Measurements from ENCODE around the gene XPO4.
A peak's percentile ranks its signal among the peaks of the same experiment; 100 is the strongest.
"Not testable (repeated sequence)": the region's sequence is repeated elsewhere in the genome, so short reads cannot be mapped to it uniquely, and the experiment has no call there.

The XPO4 gene

DNA sequence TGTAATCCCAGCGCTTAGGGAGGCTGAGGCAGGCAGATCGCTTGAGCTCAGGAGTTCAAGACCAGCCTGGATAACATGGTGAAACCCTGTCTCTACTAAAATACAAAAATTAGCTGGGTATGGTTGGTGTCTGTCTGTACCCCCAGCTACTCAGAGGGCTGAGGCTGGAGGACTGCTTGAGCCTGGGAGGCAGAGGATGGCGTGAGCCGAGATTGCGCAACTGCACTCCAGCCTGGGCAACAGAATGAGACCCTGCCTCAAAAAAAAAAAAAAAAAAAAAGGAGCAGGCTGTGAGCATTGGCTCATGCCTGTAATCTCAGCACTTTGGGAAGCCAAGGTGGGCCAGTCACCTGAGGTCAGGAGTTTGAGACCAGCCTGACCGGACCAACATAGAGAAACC lies 12.0 kb downstream of the XPO4 start:
- not testable (repeated sequence) for DNase-seq

DNA sequence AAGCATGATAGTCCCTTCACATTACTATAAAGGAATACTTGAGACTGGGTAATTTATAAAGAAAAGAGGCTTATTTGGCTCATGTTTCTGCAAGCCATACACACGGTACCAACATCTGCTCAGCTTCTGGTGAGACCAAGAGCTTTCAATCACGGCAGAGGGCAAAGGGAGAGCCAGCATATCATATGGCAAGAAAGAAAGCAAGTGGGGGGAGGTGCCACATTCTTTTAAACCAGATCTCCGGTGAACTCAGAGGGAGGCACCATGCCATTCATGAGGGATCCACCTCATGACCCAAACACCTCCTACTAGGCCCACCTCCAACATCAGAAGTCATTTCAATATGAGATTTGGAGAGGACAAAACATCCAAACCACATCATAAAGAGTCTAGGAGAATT lies 20.3 kb downstream of the XPO4 start:
- no peak for DNase-seq

DNA sequence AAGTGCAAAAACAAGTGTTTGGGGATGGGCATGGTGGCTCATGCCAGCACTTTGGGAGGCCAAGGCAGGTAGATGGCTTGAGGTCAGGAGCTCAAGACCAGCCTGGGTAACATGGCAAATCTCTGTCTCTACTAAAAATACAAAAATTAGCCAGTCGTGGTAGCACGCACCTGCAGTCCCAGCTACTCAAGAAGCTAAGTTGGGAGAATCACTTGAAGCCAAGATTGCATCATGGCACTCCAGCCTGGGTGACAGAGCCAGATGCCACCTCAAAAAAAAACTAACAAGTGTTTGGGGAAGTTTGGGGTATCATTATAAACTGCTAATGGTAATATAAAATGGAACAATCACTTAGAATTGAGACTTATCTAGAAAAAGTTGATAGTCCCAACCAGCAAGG lies 24.6 kb downstream of the XPO4 start:
- DNase-seq, result no peak

DNA sequence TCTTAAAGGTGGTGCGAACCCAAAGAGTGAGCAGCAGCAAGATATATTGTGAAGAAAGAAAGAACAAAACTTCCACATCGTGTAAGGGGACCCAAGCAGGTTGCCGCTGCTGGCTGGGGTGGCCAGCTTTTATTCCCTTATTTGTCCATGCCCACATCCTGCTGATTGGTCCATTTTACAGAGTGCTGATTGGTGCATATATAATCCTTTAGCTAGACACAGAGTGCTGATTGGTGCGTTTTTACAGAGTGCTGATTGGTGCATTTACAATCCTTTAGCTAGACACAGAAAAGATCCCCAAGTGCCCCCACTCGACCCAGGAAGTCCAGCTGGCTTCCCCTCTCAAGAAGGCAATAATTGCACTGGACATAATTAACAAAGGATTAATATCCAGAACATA lies 25.7 kb downstream of the XPO4 start:
- DNase-seq, result not testable (repeated sequence)

DNA sequence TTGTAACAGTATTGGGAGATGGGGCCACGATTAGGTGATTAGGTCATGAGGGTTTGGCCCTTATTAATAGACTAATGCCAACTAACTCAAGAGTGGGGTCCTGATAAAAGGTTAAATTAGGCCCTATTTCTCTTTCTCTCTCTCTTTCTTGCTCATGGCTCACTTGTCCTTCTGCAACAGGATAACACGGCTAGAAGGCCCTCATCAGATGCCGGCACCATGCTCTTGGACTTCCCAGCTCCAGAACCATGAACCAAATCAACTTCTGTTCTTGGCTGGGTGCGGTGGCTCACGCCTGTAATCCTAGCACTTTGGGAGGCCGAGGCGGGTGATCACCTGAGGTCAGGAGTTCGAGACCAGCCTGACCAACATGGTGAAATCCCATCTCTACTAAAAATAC lies 28.1 kb downstream of the XPO4 start:
- DNase-seq, result not testable (repeated sequence)

DNA sequence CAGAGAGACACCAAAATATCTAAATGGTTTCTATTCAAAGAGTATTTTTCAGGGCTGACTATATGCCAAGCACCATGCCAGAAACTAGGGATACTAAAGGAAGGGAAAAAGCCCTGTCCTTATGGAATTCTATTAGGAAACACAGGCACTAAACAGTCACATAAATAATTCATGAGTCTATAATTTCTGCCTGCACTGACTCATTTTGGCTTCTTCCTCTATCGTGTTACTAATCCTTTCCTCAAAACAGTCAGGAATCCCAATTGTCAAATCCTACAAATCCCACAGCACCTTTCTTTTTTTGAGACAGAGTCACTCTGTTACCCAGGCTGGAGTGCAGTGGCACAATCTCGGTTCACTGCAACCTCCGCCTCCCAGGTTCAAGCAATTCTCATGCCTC lies 29.2 kb downstream of the XPO4 start:
- no peak for DNase-seq

DNA sequence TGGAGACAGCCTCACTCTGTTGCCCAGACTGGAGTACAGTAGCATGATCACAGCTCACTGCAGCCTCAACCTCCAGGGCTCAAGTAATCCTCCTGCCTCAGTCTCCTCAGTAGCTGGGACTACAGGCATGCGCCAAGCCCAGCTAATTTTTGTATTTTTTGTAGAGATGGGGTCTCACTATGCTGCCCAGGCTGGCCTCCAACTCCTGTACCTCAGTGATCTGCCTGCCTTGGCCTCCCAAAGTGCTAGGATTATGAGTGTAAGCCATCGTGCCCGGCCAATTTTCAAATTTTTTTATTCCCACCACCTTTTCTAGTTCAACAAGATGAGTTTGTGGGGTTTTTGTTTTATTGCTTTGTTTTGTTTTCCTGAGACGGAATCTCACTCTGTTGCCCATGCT lies 31.7 kb downstream of the XPO4 start:
- DNase-seq, result no peak

DNA sequence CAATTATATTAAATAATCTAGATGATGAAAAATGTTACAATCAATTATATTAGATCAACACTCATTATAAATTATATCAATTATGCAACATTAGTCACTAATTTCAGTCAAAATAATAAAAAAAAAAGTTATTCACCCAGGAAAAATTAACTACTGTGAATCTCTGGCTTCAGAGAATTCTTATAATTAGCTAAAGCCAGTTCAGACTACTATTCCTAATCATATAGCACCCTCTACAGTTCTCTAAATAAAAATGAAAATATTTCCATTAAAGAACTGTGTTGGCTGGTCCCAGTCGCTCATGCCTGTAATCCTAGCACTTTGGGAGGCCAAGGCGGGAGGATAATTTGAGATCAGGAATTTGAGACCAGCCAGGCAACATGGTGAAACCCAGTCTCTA lies 33.0 kb downstream of the XPO4 start:
- DNase-seq, result no peak

DNA sequence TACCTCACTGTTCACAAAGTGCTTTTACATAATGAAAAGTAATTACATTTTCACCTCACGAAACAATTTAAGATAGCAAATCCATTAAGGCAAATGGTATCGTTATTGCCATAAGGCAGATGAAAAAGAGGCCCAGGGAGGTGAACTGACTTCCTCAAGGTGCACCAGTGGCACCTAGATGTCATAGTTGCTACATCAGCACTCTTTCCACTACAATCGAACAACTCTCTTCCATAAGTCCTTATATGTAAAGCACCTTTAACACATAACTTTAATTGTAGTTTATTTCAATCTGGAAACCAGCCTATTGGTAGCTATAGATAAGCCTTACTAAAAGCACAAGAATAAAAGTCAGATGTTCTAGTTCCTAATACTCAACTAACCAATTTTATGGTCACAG lies 35.1 kb downstream of the XPO4 start:
- no peak for DNase-seq

DNA sequence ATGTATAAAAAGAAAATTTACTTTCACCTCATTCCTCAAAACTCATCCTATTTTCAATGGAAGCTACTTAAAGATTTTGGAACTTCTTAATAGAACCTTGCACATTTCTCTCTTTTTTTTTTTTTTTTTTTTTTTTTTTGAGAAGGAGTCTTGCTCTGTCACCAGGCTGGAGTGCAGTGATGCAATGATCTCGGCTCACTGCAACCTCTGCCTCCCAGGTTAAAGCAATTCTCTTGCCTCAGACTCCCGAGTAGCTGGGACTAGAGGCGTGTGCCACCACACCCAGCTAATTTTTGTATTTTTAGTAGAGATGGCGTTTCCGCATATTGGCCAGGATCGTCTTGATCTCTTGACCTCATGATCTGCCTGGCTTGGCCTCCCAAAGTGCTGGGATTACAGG lies 40.9 kb downstream of the XPO4 start:
- not testable (repeated sequence) for DNase-seq

DNA sequence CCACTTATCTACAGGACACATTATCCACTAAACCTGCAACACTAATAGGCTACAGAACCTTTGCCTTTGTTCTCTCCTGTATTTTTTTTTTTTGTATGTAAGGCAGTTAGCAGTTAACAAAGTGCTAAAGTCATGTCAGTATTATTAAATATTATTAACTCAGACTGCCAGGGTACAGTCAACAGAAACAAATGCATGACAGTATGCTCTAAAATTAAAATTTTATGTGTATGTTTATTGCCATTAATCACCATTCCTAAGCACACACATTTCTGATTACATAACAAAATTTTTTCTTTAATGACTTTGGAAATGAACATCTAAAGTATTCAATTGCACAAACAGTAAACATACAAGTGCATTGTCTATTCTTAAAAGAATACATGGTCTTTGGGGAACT lies 41.7 kb downstream of the XPO4 start:
- no peak for DNase-seq

DNA sequence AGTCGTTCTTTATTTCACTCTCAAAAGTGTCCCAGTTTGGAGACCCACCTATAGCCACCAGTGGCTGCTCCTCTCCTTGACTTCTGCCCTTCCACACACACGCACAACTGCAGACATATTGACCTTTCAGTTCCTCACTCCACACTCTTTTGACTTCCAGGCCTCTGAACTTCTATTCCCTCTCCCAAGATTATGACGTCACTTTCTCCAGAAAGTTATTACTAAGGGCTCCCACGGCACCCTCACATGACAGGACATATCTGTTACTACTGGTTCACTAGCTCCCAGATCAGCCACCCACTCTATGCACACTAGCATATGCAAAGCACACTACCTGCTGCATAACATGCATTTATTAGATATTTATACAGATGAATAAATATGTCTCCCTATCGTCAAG lies 45.9 kb downstream of the XPO4 start:
- DNase-seq, result no peak

DNA sequence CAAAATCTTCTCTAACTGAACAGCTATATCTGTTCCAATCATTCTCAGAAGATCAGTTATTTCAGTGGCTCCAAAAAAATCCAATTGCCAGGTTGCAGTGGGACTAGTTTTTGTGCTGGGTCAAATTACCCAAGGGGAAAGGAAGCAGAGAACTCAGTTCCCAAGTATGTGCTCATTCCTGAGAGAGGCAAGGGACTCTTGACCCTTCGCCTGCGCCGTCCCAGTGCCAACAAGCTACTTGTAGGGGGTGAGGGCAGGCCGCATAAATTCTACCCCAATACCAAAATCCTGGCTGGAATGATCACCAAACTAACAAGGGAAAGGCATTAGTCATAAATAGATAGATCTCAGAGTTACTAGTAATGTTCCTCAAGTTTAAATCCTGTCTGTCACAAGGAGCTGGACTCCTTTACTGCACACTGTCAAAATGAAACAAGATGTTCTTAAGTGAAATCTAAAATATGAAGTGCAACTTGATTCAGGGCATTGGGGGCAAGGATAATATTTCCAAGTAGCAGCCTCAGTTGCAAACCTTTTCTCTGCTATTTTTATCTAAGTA lies 50.6 kb downstream of the XPO4 start:
- DNase-seq, result no peak

DNA sequence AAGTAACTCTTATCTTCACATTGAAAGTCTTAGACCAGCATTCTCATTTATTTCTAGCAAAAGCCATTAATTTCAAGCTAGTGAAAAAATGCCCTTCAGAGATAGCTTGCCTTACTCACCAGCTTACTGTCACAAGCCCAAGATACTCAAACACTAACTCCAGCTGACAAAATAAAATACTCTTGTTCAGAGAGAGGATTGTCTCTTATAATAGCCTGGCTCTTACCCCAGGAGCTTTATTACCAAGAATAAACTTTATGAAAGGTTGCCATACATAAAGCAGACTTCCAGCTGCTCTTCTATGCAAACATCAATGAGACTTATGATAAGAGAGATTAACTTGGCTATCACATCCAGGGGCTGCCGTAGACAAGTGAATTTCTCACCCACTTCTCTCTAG lies 53.6 kb downstream of the XPO4 start:
- no peak for DNase-seq

DNA sequence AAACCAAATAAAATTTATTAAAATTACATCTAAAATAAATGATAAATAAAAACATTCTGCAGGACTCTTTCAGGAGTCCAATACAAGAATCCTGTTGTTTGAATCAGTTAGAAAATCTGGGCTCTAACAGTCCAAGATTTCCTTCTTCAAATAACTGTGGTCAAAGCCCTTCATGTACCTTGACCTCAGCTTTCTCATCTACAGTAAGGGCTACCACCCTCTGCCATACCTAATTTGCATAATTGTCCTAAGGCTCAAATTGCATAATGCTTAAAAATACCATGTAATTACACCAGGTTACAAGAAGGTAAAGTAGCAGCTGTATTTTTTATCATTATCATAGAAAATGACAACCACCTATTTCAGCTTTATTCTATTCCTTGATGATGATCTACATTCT lies 54.3 kb downstream of the XPO4 start:
- DNase-seq, result no peak

DNA sequence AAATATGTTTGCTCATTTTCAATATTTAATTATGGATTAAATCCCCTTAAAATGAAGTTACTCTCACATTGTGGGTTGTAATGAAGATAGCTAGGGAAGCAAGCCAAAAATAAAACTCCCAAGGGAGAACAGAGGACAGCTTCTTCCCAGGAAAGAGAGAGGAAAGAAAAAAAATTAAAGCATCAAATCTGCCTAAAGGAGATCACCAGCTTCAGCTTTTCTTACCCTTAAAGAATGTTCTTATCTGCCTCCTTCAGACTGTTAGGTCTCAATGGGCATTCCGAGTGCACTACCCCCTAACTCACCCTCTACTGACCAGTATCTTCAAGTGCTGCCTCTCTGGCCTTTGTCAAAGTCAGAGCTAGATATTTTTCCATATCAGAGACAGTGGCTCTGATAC lies 55.2 kb downstream of the XPO4 start:
- DNase-seq, result no peak

DNA sequence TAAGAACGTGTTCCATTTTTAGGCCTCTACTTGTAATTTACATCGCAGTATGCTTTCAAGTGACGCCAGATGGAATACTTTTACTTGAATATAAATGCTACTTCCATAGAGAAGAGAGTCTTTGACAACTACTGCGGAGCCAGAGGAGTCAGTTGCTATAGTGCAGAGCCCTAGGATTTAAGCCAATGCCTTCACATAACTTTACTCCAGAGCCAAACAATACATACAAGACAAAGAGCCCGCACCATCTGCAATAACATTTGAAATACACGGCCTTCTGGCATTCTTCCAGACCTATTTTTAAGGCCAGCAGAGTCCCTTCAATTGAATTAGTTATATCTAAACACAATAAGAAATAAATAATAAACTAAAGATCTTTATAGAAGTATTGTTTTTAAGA lies 59.4 kb downstream of the XPO4 start:
- no peak for DNase-seq

DNA sequence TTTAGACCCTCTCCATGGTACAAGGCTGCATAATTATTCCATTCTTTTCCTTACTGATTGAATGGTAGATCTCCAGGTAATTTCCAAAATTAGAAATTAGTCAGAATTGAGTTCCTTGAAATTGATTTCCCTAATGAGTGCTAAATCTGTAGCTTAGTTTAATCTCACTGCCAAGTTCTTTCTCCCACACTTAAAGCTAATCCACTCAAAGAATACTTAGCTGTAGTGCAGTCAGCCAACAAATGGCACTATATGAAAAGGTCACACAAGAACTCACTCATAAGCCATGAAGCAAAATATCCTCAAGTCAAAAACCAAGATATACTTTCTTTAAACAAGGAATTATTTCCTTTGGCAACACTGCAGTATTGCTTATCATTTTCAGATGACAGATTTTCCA lies 62.0 kb downstream of the XPO4 start:
- no peak for DNase-seq

DNA sequence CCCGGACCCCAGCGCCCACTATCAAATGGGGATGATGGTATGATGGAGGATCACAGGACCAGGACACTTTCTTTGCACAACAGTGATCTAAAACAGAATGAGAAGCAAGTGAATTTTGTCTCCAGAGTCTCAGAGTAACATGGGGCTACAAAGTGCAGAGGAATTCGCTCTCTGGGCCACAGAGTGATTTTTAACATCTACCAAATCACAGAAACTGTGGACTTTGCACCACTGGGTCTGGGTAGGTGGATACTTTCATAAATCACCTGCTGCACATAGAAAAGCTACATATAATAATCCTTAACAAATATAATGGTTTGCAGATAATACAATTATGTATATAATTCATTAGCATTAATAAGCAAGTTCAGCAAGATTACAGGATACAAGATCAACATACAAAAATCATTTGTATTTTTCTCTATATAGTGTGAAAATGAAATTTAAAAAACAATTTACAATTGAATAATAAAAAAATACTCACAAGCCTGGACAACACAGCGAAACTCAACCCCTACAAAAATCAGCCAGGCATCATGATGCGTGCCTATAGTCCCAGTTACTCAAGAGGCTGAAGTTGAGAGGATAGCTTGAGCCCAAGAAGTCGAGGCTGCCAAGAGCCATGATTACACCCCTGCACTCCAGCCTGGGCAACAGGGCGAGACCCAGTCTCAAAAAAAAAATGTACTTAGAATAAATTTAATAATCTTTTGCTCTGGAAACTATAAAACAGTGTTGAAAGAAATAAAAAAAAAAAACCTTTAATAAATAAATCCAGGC lies 68.5 kb downstream of the XPO4 start:
- DNase-seq, result no peak

DNA sequence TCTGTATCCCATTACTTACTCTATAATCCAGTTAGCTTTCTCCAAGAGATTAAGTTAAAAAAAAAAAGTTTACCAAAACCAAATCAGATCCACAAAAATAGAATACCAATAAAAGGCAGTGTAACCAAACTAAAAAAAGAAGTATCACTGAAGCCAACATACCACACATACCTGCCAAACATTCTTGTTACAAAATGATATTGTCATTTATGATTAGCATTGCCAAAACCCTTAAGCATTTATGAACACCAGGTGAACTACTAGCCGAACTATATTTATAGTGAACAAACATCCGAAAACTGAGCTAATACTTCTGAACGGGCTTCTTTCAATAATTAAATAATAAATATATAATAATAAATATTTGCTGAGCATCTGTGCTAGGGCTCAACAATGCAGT lies 69.7 kb downstream of the XPO4 start:
- no peak for DNase-seq

DNA sequence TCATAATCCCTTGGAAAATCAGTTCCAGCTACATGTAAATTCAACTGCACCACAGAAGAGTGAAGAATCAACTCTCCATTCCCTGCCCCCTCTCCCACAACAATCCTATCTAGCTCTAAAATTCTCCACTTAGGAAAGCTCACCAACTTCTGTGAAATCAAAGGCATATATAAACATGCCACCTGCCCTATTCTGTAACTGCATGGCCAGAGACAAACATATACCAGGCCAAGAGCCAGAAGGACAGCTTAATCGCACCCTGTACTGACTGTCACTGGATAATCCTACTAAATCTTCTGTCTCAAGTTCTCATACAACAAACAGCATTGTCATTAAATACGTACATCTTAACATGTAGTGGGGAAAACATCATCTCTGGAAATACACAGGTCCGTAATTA lies 70.6 kb downstream of the XPO4 start:
- DNase-seq, result no peak

DNA sequence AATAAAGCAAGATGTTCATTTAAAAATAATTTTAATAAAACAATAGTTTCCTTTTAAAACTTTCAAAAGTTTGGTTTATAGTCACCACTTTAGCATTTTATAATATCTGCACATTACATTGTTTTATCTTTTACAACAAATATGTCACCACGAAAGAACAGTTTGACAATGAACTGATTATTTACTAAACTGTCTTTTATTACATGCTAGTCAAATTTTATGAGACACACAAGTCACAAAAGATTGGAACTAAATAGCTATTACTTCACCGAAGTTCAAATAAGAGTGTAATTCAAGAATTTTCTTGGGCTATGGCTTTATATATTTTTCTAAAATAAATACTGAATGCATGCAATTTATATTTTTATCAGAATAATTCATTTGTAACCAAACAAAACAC lies 71.3 kb downstream of the XPO4 start:
- DNase-seq, result no peak

DNA sequence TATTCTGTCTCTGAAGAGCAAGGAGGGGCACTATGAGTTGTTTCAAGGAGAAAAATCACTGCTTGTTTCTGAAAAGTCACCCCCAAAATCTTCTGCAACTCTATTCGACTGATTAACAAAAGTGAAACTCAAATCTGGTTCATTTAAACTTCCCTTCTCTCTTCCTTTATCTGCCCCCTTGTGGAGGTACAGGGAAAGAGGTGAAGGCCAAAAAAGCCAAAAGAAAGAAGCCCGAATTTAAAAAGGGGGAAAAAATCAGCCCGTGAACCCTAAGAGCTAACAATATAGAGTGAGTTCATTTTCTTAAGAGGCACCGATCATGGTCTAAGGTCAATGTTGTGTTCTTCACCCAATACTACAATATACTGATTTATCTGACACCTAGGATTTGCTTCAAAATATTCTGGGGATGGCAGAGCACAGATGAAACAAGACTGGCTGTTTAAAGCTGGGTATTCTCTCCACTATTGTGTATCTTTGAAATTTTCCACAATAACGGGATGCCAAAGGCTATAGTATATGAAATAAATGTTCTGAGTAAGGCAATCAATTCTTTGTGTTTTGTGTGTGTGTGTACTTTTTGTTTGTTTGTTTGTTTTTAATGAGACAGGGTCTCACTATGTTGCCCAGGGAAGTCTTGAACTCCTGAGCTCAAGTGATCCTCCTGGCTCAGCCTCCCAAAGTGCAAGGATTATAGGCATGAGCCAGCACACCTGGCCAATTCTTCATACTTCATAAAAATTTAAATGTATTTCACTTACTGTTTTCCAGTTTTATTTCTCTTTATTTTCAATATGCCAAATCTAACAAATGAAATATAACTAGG lies 73.8 kb downstream of the XPO4 start:
- DNase-seq, result peak; percentile 46

DNA sequence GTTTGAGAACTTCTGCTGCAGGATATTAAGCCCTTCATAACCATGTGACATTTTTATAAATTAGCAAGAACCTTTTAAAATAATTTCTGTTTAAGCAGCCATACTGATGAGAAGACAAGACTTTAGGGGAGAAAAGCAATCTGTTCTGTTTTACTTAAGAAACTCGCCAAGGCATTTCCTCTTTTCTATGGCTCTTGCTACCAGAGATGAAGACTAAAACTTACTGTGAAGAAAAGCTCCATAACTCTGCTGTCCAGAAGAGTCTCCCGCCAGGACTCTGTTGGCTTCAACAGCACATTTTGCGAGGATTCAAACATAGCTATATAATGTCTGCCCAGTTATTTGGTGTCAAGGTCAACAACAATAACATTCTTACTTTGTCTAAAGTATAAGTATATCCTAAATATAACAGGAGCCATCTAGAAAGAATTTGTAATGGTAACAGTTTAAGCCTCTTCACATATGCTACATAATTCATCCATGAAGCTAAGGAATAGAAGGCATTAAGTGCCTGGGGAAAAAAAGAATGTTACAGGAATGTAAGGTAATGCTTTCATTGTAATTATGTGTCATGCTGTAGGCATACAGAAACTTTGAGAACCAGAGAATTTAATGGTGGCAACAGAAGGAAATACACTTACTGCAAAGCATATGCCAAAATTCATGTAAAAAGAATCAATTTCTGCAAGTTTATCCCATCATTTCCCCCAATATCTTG lies 75.5 kb downstream of the XPO4 start:
- no peak for DNase-seq

Measured in KG1 (cell line).